HCT116 (cell line): ENCODE measurements around the gene MTFP1. TPM values are rescaled to one million over a fixed set of nuclear protein-coding genes. Genes with fewer than 3 reads are reported as not detected.

Experiments used
- ATAC-seq: fragments of 200-7000 bp; cut with Tn5 transposase; 2 replicates; pipeline ENCODE4 v1.9.1; 2020; ENCODE audit warnings: mild to moderate bottlenecking, moderate library complexity
- BruUV-seq: library from RNA; stranded (reverse); fragments of 400-500 nt; replicated peaks from 2 replicates; lab custom pipeline; 2021; lab: Mats Ljungman, UMichigan
- CTCF ChIA-PET: fragments of 300-600 bp; sonication (Branson Sonifier 250); formaldehyde crosslinking; loops from one replicate; lab custom pipeline; 2021; ENCODE audit warnings: antibody characterized with exemption; lab: Charles Lee
- POLR2A ChIA-PET: fragments of 300-600, 350-600 bp; sonication (Branson Sonifier 250); formaldehyde crosslinking; loops from one replicate; lab custom pipeline; 2021; ENCODE audit warnings: antibody characterized with exemption; lab: Charles Lee
- RAD21 ChIA-PET, 2 experiments: fragments of 300-600 bp; sonication (Branson Sonifier 250); formaldehyde crosslinking; loops; one replicate each; lab custom pipeline; 2023; ENCODE audit warnings: low total read pairs in 2 of 2; ENCODE audit not compliant: uncharacterized antibody in 2 of 2, unreplicated experiment in 2 of 2, low non-redundant PET in 1 of 2; lab: Charles Lee
- DNase-seq: peaks from one replicate; pipeline ENCODE4 v3.0.0-alpha.2; 2010; ENCODE audit warnings: low read depth, low spot score
- H2AFZ ChIP-seq: fragments of 200-600 bp; shearing (Covaris generic), sonication (generic); 2 replicates; pipeline ENCODE4 v1.6.1; 2017; ENCODE audit warnings: low read depth, mixed run types, mixed read lengths, antibody characterized with exemption, low read length; ENCODE audit not compliant: poor library complexity, severe bottlenecking
- H3K27ac ChIP-seq: 2 replicates; pipeline ENCODE4 v1.5.1; 2012; ENCODE audit warnings: low read depth, low read length
- H3K27me3 ChIP-seq: fragments of 200-600 bp; sonication (generic); 2 replicates; pipeline ENCODE4 v1.6.1; 2016; ENCODE audit warnings: mixed run types, low read length, mixed read lengths; ENCODE audit not compliant: insufficient read depth
- H3K36me3 ChIP-seq, 2 experiments: fragments of 200-500 bp in 1 of 2; fragments of 200-600 bp in 1 of 2; sonication (Bioruptor generic) in 1 of 2; sonication (generic) in 1 of 2; 2 replicates each; pipeline versions ENCODE4 v1.5.1 to v1.6.1; 2014 to 2016; ENCODE audit warnings: low read length in 2 of 2, inconsistent platforms in 1 of 2, mixed read lengths in 1 of 2, mixed run types in 1 of 2; ENCODE audit not compliant: insufficient read depth in 2 of 2, control insufficient read depth in 1 of 2
- H3K4me1 ChIP-seq, 2 experiments: fragments of 200-600 bp in 1 of 2; sonication (generic) in 1 of 2; 2 replicates each; pipeline versions ENCODE4 v1.5.1 to v1.6.1; 2012 to 2017; ENCODE audit warnings: low read length in 2 of 2, inconsistent platforms in 1 of 2, mild to moderate bottlenecking in 1 of 2, mixed read lengths in 1 of 2, mixed run types in 1 of 2, moderate library complexity in 1 of 2; ENCODE audit not compliant: insufficient read depth in 2 of 2, control insufficient read depth in 1 of 2
- H3K4me2 ChIP-seq: fragments of 200-600 bp; sonication (generic); 2 replicates; pipeline ENCODE4 v1.6.1; 2017; ENCODE audit warnings: mixed run types, low read length, mixed read lengths
- H3K4me3 ChIP-seq, 2 experiments: fragments of 200-600 bp in 1 of 2; sonication (generic) in 1 of 2; replicated peaks in 1 of 2; 2 replicates each; pipeline ENCODE4 v1.5.1; 2011 to 2016; ENCODE audit warnings: low read length in 2 of 2, control low read depth in 1 of 2, low read depth in 1 of 2, mild to moderate bottlenecking in 1 of 2, mixed read lengths in 1 of 2, mixed run types in 1 of 2
- H3K79me2 ChIP-seq: fragments of 200-600 bp; sonication (generic); 2 replicates; pipeline ENCODE4 v1.6.1; 2017; ENCODE audit warnings: mild to moderate bottlenecking, mixed run types, low read length, moderate library complexity, mixed read lengths; ENCODE audit not compliant: insufficient read depth
- H3K9ac ChIP-seq: fragments of 200-600 bp; sonication (generic); 2 replicates; pipeline ENCODE4 v1.6.1; 2016; ENCODE audit warnings: low read length, mixed read lengths
- H3K9me2 ChIP-seq: fragments of 200-600 bp; sonication (generic), shearing (Covaris generic); 2 replicates; pipeline ENCODE4 v1.6.1; 2017; ENCODE audit warnings: mixed run types, mild to moderate bottlenecking, moderate library complexity; ENCODE audit not compliant: insufficient read depth
- H3K9me3 ChIP-seq, 2 experiments: fragments of 200-500 bp in 1 of 2; fragments of 200-600 bp in 1 of 2; sonication (Bioruptor generic) in 1 of 2; sonication (generic) in 1 of 2; 2 replicates each; pipeline ENCODE4 v1.6.1; 2014 to 2017; ENCODE audit warnings: low read length in 2 of 2, mixed read lengths in 2 of 2, inconsistent platforms in 1 of 2, low read depth in 1 of 2, mild to moderate bottlenecking in 1 of 2, mixed run types in 1 of 2, moderate library complexity in 1 of 2; ENCODE audit not compliant: control insufficient read depth in 1 of 2, insufficient read depth in 1 of 2
- H4K20me1 ChIP-seq: fragments of 200-600 bp; sonication (generic), shearing (Covaris generic); 2 replicates; pipeline ENCODE4 v1.6.1; 2017; ENCODE audit warnings: mixed run types, mild to moderate bottlenecking, moderate library complexity; ENCODE audit not compliant: insufficient read depth
- CEBPB ChIP-seq: IDR thresholded peaks from 2 replicates; pipeline ENCODE4 v1.6.1; 2012; ENCODE audit warnings: low read depth
- ELF1 ChIP-seq: IDR thresholded peaks from 2 replicates; pipeline ENCODE4 v1.6.1; 2012; ENCODE audit warnings: low read depth, borderline replicate concordance
- EZH2 ChIP-seq: fragments of 200-600 bp; sonication (generic); IDR thresholded peaks from 2 replicates; pipeline ENCODE4 v1.6.1; 2017; ENCODE audit warnings: antibody characterized with exemption, mixed run types
- POLR2AphosphoS5 ChIP-seq: IDR thresholded peaks from 2 replicates; pipeline ENCODE4 v1.6.1; 2011; ENCODE audit warnings: mild to moderate bottlenecking, low read depth, low read length, moderate library complexity
- TCF7L2 ChIP-seq: IDR thresholded peaks from 2 replicates; pipeline ENCODE4 v1.7.0; 2011; ENCODE audit warnings: borderline replicate concordance, inconsistent platforms; ENCODE audit not compliant: insufficient read depth, insufficient read length; ENCODE audit errors: extremely low read depth
- YY1 ChIP-seq: IDR thresholded peaks from 2 replicates; pipeline ENCODE4 v1.6.1; 2011; ENCODE audit warnings: low read length, low read depth, moderate library complexity, mild to moderate bottlenecking; ENCODE audit not compliant: insufficient replicate concordance; ENCODE audit errors: extremely low read depth
- intact Hi-C: fragments of 100-400 bp; cut with micrococcal nuclease; formaldehyde crosslinking; loops from 2 replicates; pipeline ENCODE4 v1.10.0; 2022
- total RNA-seq: library from RNA; stranded (reverse); gene quantifications from one replicate; pipeline ENCODE4 v1.2.1, GENCODE V29; 2021; ENCODE audit not compliant: unreplicated experiment

MTFP1 gene
- total RNA-seq, 1 experiment from 2014 or later: 36.1 TPM

DNA sequence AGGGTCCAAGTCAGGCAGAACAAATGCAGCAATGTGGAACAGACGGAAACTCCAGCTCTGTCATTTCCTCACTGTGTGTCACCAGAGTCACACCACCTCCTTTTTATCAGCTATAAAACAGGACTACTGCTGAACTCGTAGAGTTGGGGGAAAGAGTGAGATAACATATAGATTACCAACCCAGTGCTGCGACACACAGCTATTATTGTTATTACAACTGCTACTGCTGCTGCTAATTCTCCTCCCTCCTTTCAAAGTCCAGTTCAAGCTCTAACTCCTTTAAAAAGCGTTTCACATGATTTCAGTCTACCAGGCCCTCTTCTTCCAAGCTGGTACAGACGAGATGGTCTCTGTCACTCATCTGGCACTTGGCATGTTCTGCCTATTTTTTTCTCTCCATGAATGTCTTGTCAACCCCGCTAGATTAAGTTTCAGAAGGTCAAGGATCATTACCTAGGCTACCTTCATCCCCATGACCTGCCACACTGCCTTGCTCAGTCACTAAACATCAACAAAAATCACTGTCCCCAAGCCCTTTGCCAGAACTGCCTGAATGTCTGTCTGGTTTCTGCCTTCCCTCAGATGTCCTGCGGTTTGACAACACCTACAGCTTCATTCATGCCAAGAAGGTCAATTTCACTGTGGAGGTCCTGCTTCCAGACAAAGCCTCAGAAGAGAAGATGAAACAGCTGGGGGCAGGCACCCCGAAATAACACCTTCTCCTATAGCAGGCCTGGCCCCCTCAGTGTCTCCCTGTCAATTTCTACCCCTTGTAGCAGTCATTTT lies 3.7 kb upstream of the MTFP1 start:
- H4K20me1 ChIP-seq: no peaks in the 10 kb centered on the region
- peak overlapping the region; percentile 96 for H3K9ac ChIP-seq
- H3K36me3 ChIP-seq: peaks cover 16 to 25% of the 10 kb centered on the region in 2 experiments
- ChIA-PET RAD21 (no interaction called here), CTCF (interaction anchor here (1.6 to 1.7 kb wide), 2 partner anchors 33 to 134 kb away, joined by 3 to 6 read pairs; no protein-coding TSS in a partner anchor), POLR2A (interaction anchor here (1.1 to 4.6 kb wide), 5 partner anchors 9 to 30 kb away, joined by 3 to 40 read pairs (median 13); partner anchors contain the start of gene SEC14L2)
- no peaks in the 10 kb centered on the region for H3K9me2 ChIP-seq
- peak overlapping the region; percentile 98 for H3K27ac ChIP-seq
- peaks cover 17% of the 10 kb centered on the region; the same call in 1 of the 2 replicates for H3K79me2 ChIP-seq
- H3K4me2 ChIP-seq: peak overlapping the region; percentile 93
- peak overlapping the region; percentile 66 to 82 for H3K4me3 ChIP-seq
- H3K4me1 ChIP-seq: peaks cover 44 to 88% of the 10 kb centered on the region in 2 experiments
- ATAC-seq (no peak), DNase-seq (no peak)
- H3K9me3 ChIP-seq: no peaks in the 10 kb centered on the region
- H2AFZ ChIP-seq: no peak overlapping the region
- intact Hi-C loops: loop anchor here (10.0 kb wide), 1 partner anchor 663 kb away; the partner anchor contains the start of gene SMTN
- no peaks in the 10 kb centered on the region for H3K27me3 ChIP-seq
- BruUV-seq: no TSS peak
- TF ChIP-seq CEBPB (no peak), POLR2AphosphoS5 (peak; percentile 2; the same call in 1 of the 2 replicates), EZH2 (no peak), TCF7L2 (no peak), ELF1 (no peak), YY1 (no peak)
